Gastroesophageal sphincter (tissue), 3 donors: ENCODE measurements around the gene OPN1MW.
"Not testable (repeated sequence)": the region's sequence is repeated elsewhere in the genome, so short reads cannot be mapped to it uniquely, and the experiment has no call there.

Experiments used
- CTCF ChIP-seq, 4 experiments: fragments of 200-600 bp in 2 of 4; fragments of 450-650 bp in 2 of 4; sonication (generic) in 1 of 4; IDR thresholded peaks; one replicate each; pipeline ENCODE4 v1.5.1; 2017 to 2019; ENCODE audit warnings: antibody characterized with exemption in 4 of 4, mild to moderate bottlenecking in 2 of 4, moderate library complexity in 2 of 4
- POLR2AphosphoS5 ChIP-seq: sonication (generic); formaldehyde crosslinking; IDR thresholded peaks from one replicate; pipeline ENCODE4 v1.6.1; 2017; ENCODE audit warnings: antibody characterized with exemption

GRCh38 chrX:154209670-154210418, 27.4 kb downstream of the OPN1MW start:
- TF ChIP-seq CTCF (IDR thresholded peaks at IDR 0.05); POLR2AphosphoS5: not testable (repeated sequence)
